LNCaP clone FGC (cell line): ENCODE data around the gene TAF8.

Experiments used
- DNase-seq: peaks from one replicate; pipeline ENCODE4 v3.0.0-alpha.2; 2011; ENCODE audit warnings: low read depth
- H3K4me3 ChIP-seq: 2 replicates; pipeline ENCODE4 v1.5.1; 2011; ENCODE audit warnings: mild to moderate bottlenecking, low read depth, low read length, control low read depth
- TF ChIP-seq, protein P1 (sequence below): IDR thresholded peaks from 2 replicates; pipeline ENCODE4 v1.5.1; 2012; ENCODE audit warnings: mild to moderate bottlenecking; ENCODE audit not compliant: control insufficient read depth, insufficient read depth; ENCODE audit errors: extremely low read depth

Gene TAF8

DNA sequence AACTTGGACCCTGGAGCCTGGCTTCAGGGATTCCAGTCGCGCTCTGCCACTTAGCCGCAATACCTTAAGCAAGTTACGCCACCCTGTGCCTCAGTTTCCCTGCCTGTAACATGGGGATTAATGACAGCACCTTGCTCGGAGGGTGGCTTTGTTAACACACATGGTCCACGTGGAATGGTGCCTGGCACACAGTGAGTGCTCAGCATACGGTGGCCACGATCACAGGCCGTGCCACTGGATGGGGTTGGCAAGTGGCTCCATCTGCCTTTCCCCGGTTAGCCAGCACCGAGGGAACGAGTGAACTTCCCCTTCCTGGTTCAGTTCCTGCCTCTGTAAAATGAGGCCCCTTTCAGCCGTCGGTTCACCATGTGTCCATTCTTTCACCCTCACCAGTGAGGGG is 74.9 kb downstream of the TAF8 start:
- TF ChIP-seq, protein P1, sequence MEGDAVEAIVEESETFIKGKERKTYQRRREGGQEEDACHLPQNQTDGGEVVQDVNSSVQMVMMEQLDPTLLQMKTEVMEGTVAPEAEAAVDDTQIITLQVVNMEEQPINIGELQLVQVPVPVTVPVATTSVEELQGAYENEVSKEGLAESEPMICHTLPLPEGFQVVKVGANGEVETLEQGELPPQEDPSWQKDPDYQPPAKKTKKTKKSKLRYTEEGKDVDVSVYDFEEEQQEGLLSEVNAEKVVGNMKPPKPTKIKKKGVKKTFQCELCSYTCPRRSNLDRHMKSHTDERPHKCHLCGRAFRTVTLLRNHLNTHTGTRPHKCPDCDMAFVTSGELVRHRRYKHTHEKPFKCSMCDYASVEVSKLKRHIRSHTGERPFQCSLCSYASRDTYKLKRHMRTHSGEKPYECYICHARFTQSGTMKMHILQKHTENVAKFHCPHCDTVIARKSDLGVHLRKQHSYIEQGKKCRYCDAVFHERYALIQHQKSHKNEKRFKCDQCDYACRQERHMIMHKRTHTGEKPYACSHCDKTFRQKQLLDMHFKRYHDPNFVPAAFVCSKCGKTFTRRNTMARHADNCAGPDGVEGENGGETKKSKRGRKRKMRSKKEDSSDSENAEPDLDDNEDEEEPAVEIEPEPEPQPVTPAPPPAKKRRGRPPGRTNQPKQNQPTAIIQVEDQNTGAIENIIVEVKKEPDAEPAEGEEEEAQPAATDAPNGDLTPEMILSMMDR = no peak
- no peak for DNase-seq
- no peak overlapping the region for H3K4me3 ChIP-seq

DNA sequence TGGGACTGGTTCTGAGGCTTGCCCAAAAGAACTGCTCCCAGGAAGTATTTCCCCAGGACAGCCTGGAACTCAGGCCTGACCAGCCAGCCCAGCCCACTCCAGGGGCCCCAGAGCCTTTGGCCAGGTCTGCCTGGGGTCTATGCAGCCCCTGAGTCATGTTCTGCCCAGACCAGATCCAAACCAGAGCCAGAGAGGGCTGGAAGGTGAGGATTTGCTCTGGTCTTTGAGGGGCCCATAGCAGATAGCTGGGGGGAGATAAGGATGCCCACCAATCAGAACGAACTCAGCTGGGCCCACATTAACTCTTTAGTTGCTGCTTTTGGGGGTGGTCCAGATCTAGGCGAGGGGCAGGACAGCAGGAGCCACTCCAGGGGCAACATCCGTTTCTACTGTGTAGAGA is 75.3 kb downstream of the TAF8 start:
- no peak for DNase-seq
- TF ChIP-seq, protein P1 = no peak
- H3K4me3 ChIP-seq = no peak overlapping the region

DNA sequence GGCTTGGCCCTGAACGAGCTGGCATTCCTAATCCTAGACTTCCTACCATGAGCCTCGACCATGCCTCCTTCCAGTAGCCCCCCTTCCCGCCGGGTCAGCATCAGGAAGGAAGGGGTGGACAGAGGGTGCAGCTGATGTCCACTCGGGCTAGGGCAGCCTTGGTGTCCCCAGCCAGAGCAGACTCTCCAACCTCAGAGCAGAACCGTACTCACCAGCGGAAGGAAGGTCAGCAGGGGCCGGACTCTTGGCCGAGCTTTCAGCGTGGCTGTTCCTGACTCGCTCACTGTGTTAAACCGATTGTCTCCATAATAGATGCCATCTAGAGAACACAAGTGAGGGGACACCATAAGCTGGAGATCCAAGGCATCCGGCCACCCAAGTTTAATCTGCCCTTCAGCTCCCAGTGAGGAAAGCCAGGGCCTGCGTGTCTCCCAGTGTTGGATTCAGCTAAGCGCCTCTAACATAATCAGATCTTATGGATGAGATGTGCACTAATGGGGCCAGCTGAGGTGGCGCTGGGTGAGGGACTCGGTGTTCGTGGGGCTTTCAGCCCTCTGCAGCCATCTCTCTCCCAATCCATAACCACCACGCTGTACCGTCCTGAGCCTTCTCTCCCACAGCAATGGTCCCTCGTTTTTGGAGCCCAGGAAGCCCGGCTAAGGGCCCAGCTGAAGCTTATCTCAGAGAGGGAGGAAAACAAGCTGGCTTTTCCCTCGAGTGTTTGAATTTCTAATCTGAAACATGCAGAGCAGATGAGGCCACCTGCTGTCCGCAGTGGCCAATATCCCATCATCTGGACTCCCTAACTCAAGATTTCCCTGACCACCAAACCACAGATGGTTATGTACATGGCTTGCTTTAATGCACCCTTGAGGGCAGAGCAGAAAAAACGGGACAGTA is 78.4 kb downstream of the TAF8 start:
- TF ChIP-seq, protein P1 = no peak

DNA sequence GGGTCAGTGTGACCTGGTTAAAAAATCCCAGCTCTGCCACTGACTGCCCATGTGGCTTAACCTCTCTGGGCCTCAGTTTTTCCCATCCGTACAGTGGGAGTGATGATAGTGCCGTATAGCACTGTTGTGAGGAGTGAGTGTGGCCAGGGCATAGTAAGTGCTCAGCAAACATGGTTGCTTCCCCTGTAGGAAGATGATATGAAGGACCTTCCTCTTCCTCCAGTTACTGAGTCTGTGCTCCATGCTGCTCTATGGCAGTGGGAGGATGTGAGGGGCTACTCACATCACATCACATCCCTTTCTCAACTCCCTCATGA is 79.0 kb downstream of the TAF8 start:
- no peak overlapping the region for H3K4me3 ChIP-seq
- DNase-seq = no peak
- TF ChIP-seq, protein P1 = no peak

More for the DNA sequence above, 78.4 kb downstream of the TAF8 start:
- DNase-seq = no peak
- H3K4me3 ChIP-seq = no peak overlapping the region

DNA sequence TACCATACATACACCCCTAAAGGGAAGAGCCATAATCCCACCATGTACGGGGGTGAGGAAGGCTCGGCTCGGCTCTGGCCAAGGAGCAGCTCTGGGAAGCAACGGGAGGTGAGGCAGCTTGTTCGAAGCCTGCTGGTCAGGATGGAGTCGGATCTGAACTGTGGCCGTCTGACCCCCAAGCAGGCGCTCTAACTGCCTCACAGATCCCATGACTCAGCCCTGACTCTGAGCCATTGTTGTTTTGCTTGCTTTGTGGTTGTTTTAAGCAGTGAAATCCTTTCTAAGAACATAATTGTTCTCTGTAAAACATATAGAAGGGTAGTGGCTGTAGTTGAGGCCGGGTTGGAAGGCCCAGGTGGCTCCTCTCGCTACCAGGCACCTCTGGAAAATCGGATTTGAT is 81.2 kb downstream of the TAF8 start:
- no peak overlapping the region for H3K4me3 ChIP-seq
- DNase-seq = no peak
- TF ChIP-seq, protein P1 = no peak

DNA sequence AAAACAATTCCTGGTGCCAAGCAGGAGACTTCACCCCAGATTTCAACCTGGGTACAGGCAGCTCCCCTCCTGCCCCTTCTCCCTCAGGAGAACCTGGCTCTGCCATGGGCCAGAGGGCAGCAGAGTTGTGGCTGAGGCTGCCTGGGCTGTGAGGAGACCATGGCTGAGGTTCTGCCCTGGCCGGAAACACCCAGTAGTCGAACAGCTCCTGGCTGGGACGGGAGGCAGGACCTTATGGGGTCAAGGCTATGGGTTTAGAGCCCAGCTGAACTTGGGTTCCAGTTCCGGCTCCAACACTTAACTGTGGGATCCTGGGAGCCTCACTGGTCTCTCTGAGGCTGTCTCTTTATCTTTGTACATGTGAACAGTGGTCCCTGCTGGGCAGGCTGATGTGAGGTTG is 83.6 kb downstream of the TAF8 start:
- no peak for DNase-seq
- H3K4me3 ChIP-seq = no peak overlapping the region
- TF ChIP-seq, protein P1 = no peak

DNA sequence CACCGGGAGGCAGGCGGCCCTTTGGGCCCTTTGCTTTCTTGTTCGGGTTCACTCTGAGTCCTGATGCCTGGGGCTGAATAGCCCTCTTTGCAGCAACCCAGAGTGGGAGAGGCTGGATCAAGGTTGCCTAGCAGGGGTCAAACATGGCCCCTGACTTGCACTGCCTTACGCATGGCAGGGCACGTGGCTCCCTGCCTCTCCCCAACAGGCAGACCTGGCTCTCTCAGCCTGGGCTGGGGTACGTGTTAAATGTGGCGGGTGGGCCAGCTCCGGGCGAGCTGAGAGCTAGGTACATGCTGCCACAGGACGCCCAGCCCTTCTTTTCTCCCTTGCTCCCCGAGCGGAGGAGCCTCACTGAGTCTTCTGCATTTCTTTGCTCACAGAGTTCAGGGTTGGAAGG is 84.8 kb downstream of the TAF8 start:
- DNase-seq = no peak
- no peak overlapping the region for H3K4me3 ChIP-seq
- TF ChIP-seq, protein P1 = no peak
